Activated CD4-positive, alpha-beta T cell treated with anti-CD3 and anti-CD28 coated beads, Interleukin-2, amount 10 ng/mL, durations not matched to agents 7 days and 5 days (primary cell): ENCODE results near the gene ERBB4. TPM values are rescaled to one million over a fixed set of nuclear protein-coding genes. Genes with fewer than 3 reads are reported as not detected.

Experiments
- CTCF ChIA-PET: fragments of 350-600 bp; sonication (Branson Sonifier 250); formaldehyde crosslinking; loops from one replicate; lab custom pipeline; 2021; ENCODE audit warnings: antibody characterized with exemption; lab: Charles Lee
- POLR2A ChIA-PET: fragments of 350-600 bp; sonication (Branson Sonifier 250); formaldehyde crosslinking; loops from one replicate; lab custom pipeline; 2021; ENCODE audit warnings: antibody characterized with exemption; lab: Charles Lee
- DNase-seq: peaks from one replicate; pipeline ENCODE4 v3.0.0-alpha.2; 2020
- H3K27ac Mint-ChIP-seq: one replicate; pipeline ENCODE4 v1.8.0; 2021; ENCODE audit warnings: mild to moderate bottlenecking, moderate library complexity, mixed read lengths
- H3K27me3 Mint-ChIP-seq: one replicate; pipeline ENCODE4 v1.8.0; 2021; ENCODE audit warnings: mixed read lengths
- H3K36me3 Mint-ChIP-seq: one replicate; pipeline ENCODE4 v1.8.0; 2021; ENCODE audit warnings: low read depth, mixed read lengths
- H3K4me1 Mint-ChIP-seq: one replicate; pipeline ENCODE4 v1.8.0; 2021; ENCODE audit warnings: mixed read lengths
- H3K4me3 Mint-ChIP-seq: one replicate; pipeline ENCODE4 v1.8.0; 2021; ENCODE audit warnings: mild to moderate bottlenecking, moderate library complexity, mixed read lengths
- H3K9me3 Mint-ChIP-seq: one replicate; pipeline ENCODE4 v1.8.0; 2021; ENCODE audit warnings: mixed read lengths
- total RNA-seq, 2 experiments: library from RNA; stranded (reverse); gene quantifications; one replicate each; pipeline ENCODE4 v1.2.3, GENCODE V29; 2021

ERBB4 gene
- total RNA-seq, 2 experiments from 2014 or later, result not detected

GRCh38 chr2:212409560-212409959 is 129.0 kb downstream of the ERBB4 start:
- Mint-ChIP-seq H3K4me3 (no peak overlapping the region), H3K27ac (no peak overlapping the region), H3K9me3 (no peaks in the 10 kb centered on the region), H3K27me3 (no peaks in the 10 kb centered on the region), H3K36me3 (no peaks in the 10 kb centered on the region), H3K4me1 (no peaks in the 10 kb centered on the region)
- POLR2A ChIA-PET, result no interaction called here
- CTCF ChIA-PET, result no interaction called here
- DNase-seq, result no peak

- Mint-ChIP-seq H3K4me3 (no peak overlapping the region), H3K9me3 (no peaks in the 10 kb centered on the region), H3K36me3 (no peaks in the 10 kb centered on the region), H3K4me1 (no peaks in the 10 kb centered on the region), H3K27ac (no peak overlapping the region), H3K27me3 (no peaks in the 10 kb centered on the region)
- ChIA-PET POLR2A (no interaction called here), CTCF (no interaction called here)
- no peak for DNase-seq
Measured at GRCh38 chr2:212408524-212408923, 130.1 kb downstream of the ERBB4 start.

GRCh38 chr2:212406716-212407115 is 131.9 kb downstream of the ERBB4 start:
- Mint-ChIP-seq H3K36me3 (no peaks in the 10 kb centered on the region), H3K27me3 (no peaks in the 10 kb centered on the region), H3K4me3 (no peak overlapping the region), H3K9me3 (no peaks in the 10 kb centered on the region), H3K4me1 (no peaks in the 10 kb centered on the region), H3K27ac (no peak overlapping the region)
- ChIA-PET POLR2A (no interaction called here), CTCF (no interaction called here)
- no peak for DNase-seq

- Mint-ChIP-seq H3K36me3 (no peaks in the 10 kb centered on the region), H3K9me3 (no peaks in the 10 kb centered on the region), H3K4me1 (no peaks in the 10 kb centered on the region), H3K4me3 (no peak overlapping the region), H3K27ac (no peak overlapping the region), H3K27me3 (no peaks in the 10 kb centered on the region)
- no peak for DNase-seq
- CTCF ChIA-PET, result interaction anchor here (0.6 kb wide), 1 partner anchor 703 kb away, joined by 3 read pairs; no protein-coding TSS in a partner anchor
- POLR2A ChIA-PET, result no interaction called here
Measured at GRCh38 chr2:212402316-212402715, 136.3 kb downstream of the ERBB4 start.

- CTCF ChIA-PET, result no interaction called here
- no peaks in the 10 kb centered on the region for H3K4me1 Mint-ChIP-seq
- no peaks in the 10 kb centered on the region for H3K27me3 Mint-ChIP-seq
Measured at GRCh38 chr2:212398316-212398715, 140.3 kb downstream of the ERBB4 start.

GRCh38 chr2:212392544-212392943 is 146.1 kb downstream of the ERBB4 start:
- DNase-seq, result no peak
- no peak overlapping the region for H3K27ac Mint-ChIP-seq
- ChIA-PET POLR2A (no interaction called here), CTCF (no interaction called here)
- H3K36me3 Mint-ChIP-seq, result no peaks in the 10 kb centered on the region
- no peak overlapping the region for H3K4me3 Mint-ChIP-seq
- no peaks in the 10 kb centered on the region for H3K9me3 Mint-ChIP-seq
- H3K27me3 Mint-ChIP-seq, result no peaks in the 10 kb centered on the region
- H3K4me1 Mint-ChIP-seq, result no peaks in the 10 kb centered on the region

More at GRCh38 chr2:212398316-212398715, 140.3 kb downstream of the ERBB4 start:
- POLR2A ChIA-PET, result no interaction called here
- no peak for DNase-seq
- H3K36me3 Mint-ChIP-seq, result no peaks in the 10 kb centered on the region
- no peak overlapping the region for H3K4me3 Mint-ChIP-seq
- H3K9me3 Mint-ChIP-seq, result no peaks in the 10 kb centered on the region
- no peak overlapping the region for H3K27ac Mint-ChIP-seq

- Mint-ChIP-seq H3K27me3 (no peaks in the 10 kb centered on the region), H3K27ac (no peak overlapping the region), H3K36me3 (no peaks in the 10 kb centered on the region), H3K4me3 (no peak overlapping the region), H3K9me3 (no peaks in the 10 kb centered on the region), H3K4me1 (no peaks in the 10 kb centered on the region)
- ChIA-PET CTCF (no interaction called here), POLR2A (no interaction called here)
- DNase-seq, result no peak
Measured at GRCh38 chr2:212392043-212392442, 146.6 kb downstream of the ERBB4 start.

- Mint-ChIP-seq H3K36me3 (no peaks in the 10 kb centered on the region), H3K4me1 (no peaks in the 10 kb centered on the region), H3K9me3 (no peaks in the 10 kb centered on the region), H3K27me3 (no peaks in the 10 kb centered on the region), H3K27ac (no peak overlapping the region), H3K4me3 (no peak overlapping the region)
- ChIA-PET POLR2A (no interaction called here), CTCF (no interaction called here)
- DNase-seq, result no peak
Measured at GRCh38 chr2:212387146-212387545, 151.5 kb downstream of the ERBB4 start.

- no peak for DNase-seq
- Mint-ChIP-seq H3K36me3 (no peaks in the 10 kb centered on the region), H3K9me3 (no peaks in the 10 kb centered on the region), H3K27me3 (no peaks in the 10 kb centered on the region), H3K4me1 (no peaks in the 10 kb centered on the region), H3K4me3 (no peak overlapping the region), H3K27ac (no peak overlapping the region)
- POLR2A ChIA-PET, result no interaction called here
- CTCF ChIA-PET, result no interaction called here
Measured at GRCh38 chr2:212385241-212385640, 153.4 kb downstream of the ERBB4 start.

GRCh38 chr2:212384027-212384426 is 154.6 kb downstream of the ERBB4 start:
- Mint-ChIP-seq H3K4me1 (no peaks in the 10 kb centered on the region), H3K27me3 (no peaks in the 10 kb centered on the region), H3K27ac (no peak overlapping the region), H3K9me3 (no peaks in the 10 kb centered on the region), H3K4me3 (no peak overlapping the region), H3K36me3 (no peaks in the 10 kb centered on the region)
- CTCF ChIA-PET, result no interaction called here
- POLR2A ChIA-PET, result no interaction called here
- no peak for DNase-seq

- CTCF ChIA-PET, result no interaction called here
- H3K36me3 Mint-ChIP-seq, result no peaks in the 10 kb centered on the region
- POLR2A ChIA-PET, result no interaction called here
Measured at GRCh38 chr2:212381428-212382102, 157.0 kb downstream of the ERBB4 start.

GRCh38 chr2:212379103-212379502 is 159.5 kb downstream of the ERBB4 start:
- no peaks in the 10 kb centered on the region for H3K27me3 Mint-ChIP-seq
- no peak overlapping the region for H3K4me3 Mint-ChIP-seq
- no peaks in the 10 kb centered on the region for H3K4me1 Mint-ChIP-seq
- no peaks in the 10 kb centered on the region for H3K36me3 Mint-ChIP-seq
- no peak for DNase-seq
- H3K27ac Mint-ChIP-seq, result no peak overlapping the region
- ChIA-PET POLR2A (no interaction called here), CTCF (no interaction called here)
- no peaks in the 10 kb centered on the region for H3K9me3 Mint-ChIP-seq

More at GRCh38 chr2:212381428-212382102, 157.0 kb downstream of the ERBB4 start:
- Mint-ChIP-seq H3K27me3 (no peaks in the 10 kb centered on the region), H3K4me1 (no peaks in the 10 kb centered on the region), H3K9me3 (no peaks in the 10 kb centered on the region), H3K27ac (no peak overlapping the region), H3K4me3 (no peak overlapping the region)
- no peak for DNase-seq

GRCh38 chr2:212367431-212367830 is 171.2 kb downstream of the ERBB4 start:
- POLR2A ChIA-PET, result no interaction called here
- no peak overlapping the region for H3K27ac Mint-ChIP-seq
- CTCF ChIA-PET, result no interaction called here
- no peak for DNase-seq
- no peak overlapping the region for H3K4me3 Mint-ChIP-seq
- no peaks in the 10 kb centered on the region for H3K27me3 Mint-ChIP-seq
- no peaks in the 10 kb centered on the region for H3K9me3 Mint-ChIP-seq
- no peaks in the 10 kb centered on the region for H3K36me3 Mint-ChIP-seq
- H3K4me1 Mint-ChIP-seq, result no peaks in the 10 kb centered on the region
